Measurements from ENCODE around the gene SIGLEC8.
"Not testable (repeated sequence)": the region's sequence is repeated elsewhere in the genome, so short reads cannot be mapped to it uniquely, and the experiment has no call there.

SIGLEC8 gene

GRCh38 chr19:51473009-51473707 lies 14.9 kb upstream of the SIGLEC8 start:
- DNase-seq (ENCODE audit: extremely low read depth in 1 of 2, low read depth in 1 of 2): peak; percentile 55 to 76

- DNase-seq (ENCODE audit: extremely low read depth in 1 of 2, low read depth in 1 of 2): no peak
Observed at GRCh38 chr19:51472607-51473006, 14.4 kb upstream of the SIGLEC8 start.

- no peak for DNase-seq (ENCODE audit: extremely low read depth in 1 of 2, low read depth in 1 of 2)
Observed at GRCh38 chr19:51471527-51471926, 13.3 kb upstream of the SIGLEC8 start.

- DNase-seq (ENCODE audit: extremely low read depth in 1 of 2, low read depth in 1 of 2): no peak
Observed at GRCh38 chr19:51470966-51471365, 12.7 kb upstream of the SIGLEC8 start.

- no peak for DNase-seq (ENCODE audit: extremely low read depth in 1 of 2, low read depth in 1 of 2)
Observed at GRCh38 chr19:51469629-51470028, 11.4 kb upstream of the SIGLEC8 start.

GRCh38 chr19:51469162-51469561 lies 10.9 kb upstream of the SIGLEC8 start:
- DNase-seq (ENCODE audit: extremely low read depth in 1 of 2, low read depth in 1 of 2): no peak

GRCh38 chr19:51468545-51468920 lies 10.3 kb upstream of the SIGLEC8 start:
- no peak for DNase-seq (ENCODE audit: extremely low read depth in 1 of 2, low read depth in 1 of 2)

GRCh38 chr19:51467864-51468544 lies 9.8 kb upstream of the SIGLEC8 start:
- DNase-seq (ENCODE audit: extremely low read depth in 1 of 2, low read depth in 1 of 2): no peak

GRCh38 chr19:51466723-51467122 lies 8.5 kb upstream of the SIGLEC8 start:
- DNase-seq (ENCODE audit: extremely low read depth in 1 of 2, low read depth in 1 of 2): no peak

- not testable (repeated sequence) for DNase-seq (ENCODE audit: extremely low read depth in 1 of 2, low read depth in 1 of 2)
Observed at GRCh38 chr19:51463976-51464581, 5.8 kb upstream of the SIGLEC8 start.

- no peak for DNase-seq (ENCODE audit: extremely low read depth in 1 of 2, low read depth in 1 of 2)
Observed at GRCh38 chr19:51462681-51463080, 4.4 kb upstream of the SIGLEC8 start.

GRCh38 chr19:51462276-51462675 lies 4.0 kb upstream of the SIGLEC8 start:
- DNase-seq (ENCODE audit: extremely low read depth in 1 of 2, low read depth in 1 of 2): no peak

- no peak for DNase-seq (ENCODE audit: extremely low read depth in 1 of 2, low read depth in 1 of 2)
Observed at GRCh38 chr19:51461723-51462161, 3.5 kb upstream of the SIGLEC8 start.

- DNase-seq (ENCODE audit: extremely low read depth in 1 of 2, low read depth in 1 of 2): no peak
Observed at GRCh38 chr19:51460164-51460992, 2.1 kb upstream of the SIGLEC8 start.

GRCh38 chr19:51458899-51459505 lies 748 bp upstream of the SIGLEC8 start:
- no peak for DNase-seq (ENCODE audit: extremely low read depth in 1 of 2, low read depth in 1 of 2)

GRCh38 chr19:51457351-51458013 lies 772 bp downstream of the SIGLEC8 start:
- no peak for DNase-seq (ENCODE audit: extremely low read depth in 1 of 2, low read depth in 1 of 2)

GRCh38 chr19:51456541-51457290 lies 1.5 kb downstream of the SIGLEC8 start:
- DNase-seq (ENCODE audit: extremely low read depth in 1 of 2, low read depth in 1 of 2): no peak

- peak in 1 of 2 donors; percentile 58 for DNase-seq (ENCODE audit: extremely low read depth in 1 of 2, low read depth in 1 of 2)
Observed at GRCh38 chr19:51450730-51451307, 7.4 kb downstream of the SIGLEC8 start.

GRCh38 chr19:51448411-51449016 lies 9.7 kb downstream of the SIGLEC8 start:
- DNase-seq (ENCODE audit: extremely low read depth in 1 of 2, low read depth in 1 of 2): peak; percentile 38 to 76

Data from stimulated activated CD8-positive, alpha-beta memory T cell treated with anti-CD3 and anti-CD28 coated beads, Interleukin-7, amount 100 ng/mL, for 48 hours (primary cell).